Right forelimb (tissue), 1 donor: ENCODE results near the gene COL6A2.
A peak's percentile ranks its signal among the peaks of the same experiment; 100 is the strongest.

ENCODE experiments used
- DNase-seq: peaks from one replicate; pipeline ENCODE4 v3.0.0-alpha.2; 2018

COL6A2 gene

DNA sequence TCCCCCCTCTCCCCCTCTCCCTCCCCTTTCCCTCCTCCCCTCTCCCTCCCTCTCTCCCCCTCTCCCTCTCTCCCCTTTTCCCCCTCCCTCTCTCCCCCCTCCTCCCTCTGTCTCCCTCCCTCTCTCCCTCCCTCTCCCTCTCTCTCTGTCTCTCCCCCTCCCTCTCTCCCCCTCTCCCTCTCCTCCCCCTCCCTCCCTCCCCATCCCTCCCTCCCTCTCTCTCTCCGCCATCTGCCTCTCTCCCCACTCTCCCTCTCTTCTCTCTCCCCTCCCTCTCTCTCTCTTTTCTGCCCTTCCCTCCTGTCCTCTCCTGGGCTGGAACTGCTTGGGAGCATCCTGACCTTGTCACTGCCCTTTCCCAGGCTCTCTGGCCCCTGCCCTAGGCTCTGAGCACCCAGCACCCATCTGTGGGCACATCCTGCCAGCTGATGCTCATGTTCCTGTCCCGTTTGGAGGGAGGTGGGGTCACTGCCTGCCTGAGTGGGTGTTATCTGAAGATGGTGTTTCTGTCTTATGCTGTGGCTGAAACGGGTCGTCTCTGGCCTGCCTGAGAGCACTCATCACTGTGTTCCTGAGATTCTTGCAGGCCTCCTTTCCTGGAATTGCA, 46.7 kb downstream of the COL6A2 start:
- no peak for DNase-seq

DNA sequence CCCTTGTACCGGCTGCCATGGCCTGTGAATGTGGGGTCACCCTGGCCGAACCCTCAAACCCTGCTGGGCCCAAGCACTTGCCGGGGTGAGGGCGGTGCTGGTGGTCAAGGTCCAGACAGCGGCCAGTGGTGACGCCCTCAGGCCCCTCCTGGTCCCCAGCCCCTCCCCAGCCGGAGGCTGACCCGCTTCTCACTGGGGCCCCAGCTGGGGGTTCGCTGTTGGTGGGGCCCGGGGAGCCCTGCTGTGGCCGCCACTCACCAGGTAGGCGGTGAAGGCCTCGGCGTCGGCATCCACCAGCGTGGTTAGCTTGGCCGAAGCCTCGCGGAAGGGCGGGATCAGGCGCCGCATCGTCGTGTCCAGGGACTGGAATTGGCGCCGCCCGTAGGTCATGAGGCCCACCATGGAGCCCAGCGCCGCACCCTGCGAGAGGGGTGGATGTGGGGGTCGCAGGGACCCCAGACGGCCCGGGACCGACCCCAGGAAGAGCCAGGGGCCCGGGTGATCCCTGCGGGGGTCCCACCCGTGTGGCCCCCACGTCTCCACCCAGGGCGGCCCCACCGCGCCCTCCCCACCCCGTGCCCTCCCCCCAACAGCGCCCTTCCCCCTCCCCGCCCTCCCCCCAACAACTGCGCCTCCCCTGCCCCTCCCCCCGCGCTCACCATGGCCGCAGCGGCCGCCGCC, 47.4 kb downstream of the COL6A2 start:
- DNase-seq: no peak

DNA sequence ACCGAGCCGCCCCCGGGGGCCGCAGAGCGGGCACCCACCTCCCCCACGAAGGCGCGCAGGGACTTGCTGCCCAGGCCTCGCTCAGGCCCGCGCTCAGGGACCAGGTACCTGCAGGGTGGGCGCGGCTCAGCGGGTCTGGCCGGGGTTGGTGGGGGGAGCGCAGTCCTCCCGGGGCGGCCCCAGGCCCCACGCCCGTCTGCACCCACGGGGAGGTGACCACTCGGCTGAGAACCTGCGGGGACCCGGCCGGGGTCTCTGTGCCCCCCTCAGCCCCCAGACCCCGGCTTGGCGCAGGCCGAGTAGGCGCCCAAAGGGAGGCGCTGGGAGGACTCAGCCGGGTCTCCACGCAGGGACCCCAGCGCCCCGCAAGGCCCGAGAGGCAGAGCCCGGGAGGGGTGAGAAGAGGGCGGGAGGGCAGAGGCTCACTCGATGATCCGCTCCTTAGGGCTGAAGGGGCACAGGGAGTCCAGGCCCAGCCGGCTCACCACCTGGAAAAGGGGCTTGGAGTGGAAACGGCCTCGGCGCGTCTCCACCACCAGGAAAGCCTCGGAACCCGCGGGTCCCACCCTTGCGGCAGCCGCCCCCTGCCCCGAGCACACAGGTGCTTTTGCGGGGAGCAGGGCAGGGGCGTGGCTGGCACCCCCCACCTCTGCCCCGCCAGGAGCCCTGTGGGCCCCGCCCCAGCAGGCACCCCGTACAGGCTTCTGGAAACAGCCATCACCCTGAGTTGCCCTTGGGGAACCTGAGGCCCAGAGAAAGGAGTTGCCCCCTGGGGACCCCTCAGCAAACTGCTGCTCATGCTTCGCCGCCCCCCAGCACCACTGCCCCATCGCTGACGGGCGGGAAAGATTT, 48.2 kb downstream of the COL6A2 start:
- peak; percentile 36 for DNase-seq

DNA sequence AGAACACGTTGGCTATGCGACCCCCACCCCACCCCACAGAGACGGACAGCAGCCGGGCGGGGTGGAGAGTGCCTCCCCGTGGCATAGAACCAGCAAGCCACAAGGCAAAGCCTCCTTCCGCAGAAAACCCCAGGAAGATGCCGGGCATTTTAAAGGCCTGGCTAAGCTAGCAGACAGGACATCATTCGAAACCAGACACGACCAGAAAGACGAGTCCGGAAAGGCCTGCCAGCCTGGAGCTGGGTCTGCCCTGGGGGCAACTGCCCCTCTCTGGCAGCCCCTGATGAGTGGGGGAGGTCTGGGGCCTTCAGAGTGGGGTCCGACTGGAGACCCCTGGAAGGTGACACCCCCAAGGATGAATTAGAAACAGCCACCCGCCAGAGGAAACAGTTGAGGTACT, 48.9 kb downstream of the COL6A2 start:
- peak; percentile 35 for DNase-seq

DNA sequence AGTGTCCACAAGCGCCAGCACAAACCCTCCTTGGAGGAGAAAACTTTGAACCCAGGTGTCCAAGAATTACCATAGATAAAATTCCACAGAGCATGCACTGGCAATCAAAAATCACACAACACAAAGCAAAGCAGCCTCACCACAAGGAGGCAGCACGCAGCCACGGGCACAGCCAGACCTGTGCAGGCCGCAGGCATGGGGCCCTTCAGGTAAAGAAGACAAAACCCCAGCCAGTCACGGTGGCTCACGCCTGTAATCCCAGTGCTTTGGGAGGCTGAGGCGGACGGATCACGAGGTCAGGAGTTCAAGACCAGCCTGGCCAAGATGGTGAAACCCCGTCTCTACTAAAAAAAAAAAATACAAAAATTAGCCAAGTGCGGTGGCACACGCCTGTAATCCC, 49.5 kb downstream of the COL6A2 start:
- peak; percentile 19 for DNase-seq

DNA sequence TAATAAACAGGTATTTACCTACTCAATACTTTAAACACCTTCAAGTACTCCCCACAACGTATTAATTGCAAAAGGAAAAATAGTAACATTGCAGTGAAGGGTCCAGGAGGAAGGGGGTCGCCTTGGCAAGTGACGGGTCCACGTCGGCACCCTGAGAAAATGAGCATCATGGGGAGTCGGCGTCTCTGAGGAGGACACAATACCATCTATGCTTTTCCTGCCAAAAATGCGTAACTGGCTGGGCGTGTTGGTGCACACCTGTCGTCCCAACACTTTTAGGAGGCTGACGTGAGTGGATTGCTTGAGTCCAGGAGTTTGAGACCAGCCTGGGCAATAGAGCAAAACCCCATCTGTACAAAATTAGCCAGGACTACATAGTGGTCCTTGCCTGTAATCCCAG, 50.2 kb downstream of the COL6A2 start:
- DNase-seq: no peak

DNA sequence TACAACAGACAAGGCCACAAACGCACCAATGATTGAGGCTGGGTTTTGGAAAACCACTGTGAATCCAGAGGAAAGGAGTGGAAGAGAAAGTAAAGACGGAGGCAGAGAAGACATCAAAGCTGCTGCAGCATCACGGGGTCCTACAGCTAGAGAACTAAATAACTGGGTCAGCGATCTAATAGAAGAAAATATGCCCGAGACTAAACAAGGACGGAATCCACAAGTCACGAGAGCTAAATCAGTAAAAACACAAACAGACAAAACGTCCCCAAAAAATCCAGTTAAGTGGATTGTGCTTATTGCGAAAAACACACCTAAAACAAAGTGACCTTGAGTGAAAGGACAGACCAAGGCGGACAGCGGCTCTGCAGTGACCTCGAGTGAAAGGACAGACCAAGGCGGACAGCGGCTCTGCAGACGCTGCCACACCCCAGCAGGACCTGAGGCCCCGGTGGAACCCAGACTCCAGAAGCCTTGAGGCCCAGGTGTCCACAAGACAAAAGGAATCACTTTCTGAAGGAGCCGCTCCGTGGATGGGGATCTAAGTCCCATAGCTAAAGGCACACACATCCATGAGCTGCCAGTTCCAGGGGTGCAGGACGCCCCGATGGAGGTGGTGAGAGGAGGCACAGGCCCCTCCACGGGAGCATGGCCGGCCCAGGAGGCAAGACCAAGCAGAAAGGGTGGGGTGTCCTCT, 51.4 kb downstream of the COL6A2 start:
- DNase-seq: no peak

DNA sequence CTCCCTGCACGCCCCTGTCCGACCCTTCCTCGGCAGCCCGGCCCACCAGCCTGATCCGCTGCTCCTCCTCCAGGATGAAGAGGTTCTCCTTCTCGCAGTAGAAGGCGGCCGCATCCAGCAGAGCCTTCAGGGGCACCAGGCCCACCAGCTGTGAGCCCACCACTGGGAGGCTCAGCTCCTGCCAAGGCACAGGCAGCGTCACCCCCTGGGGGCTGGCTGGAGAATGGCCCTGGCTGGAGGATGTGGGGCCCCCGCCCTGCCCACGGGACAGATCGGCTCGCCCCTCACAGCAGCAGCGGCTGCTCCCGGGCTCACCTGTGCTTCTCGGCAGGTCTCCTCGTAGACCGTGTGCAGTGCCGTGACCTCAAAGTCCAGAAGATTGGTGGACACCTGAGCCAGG, 52.2 kb downstream of the COL6A2 start:
- peak; percentile 40 for DNase-seq

DNA sequence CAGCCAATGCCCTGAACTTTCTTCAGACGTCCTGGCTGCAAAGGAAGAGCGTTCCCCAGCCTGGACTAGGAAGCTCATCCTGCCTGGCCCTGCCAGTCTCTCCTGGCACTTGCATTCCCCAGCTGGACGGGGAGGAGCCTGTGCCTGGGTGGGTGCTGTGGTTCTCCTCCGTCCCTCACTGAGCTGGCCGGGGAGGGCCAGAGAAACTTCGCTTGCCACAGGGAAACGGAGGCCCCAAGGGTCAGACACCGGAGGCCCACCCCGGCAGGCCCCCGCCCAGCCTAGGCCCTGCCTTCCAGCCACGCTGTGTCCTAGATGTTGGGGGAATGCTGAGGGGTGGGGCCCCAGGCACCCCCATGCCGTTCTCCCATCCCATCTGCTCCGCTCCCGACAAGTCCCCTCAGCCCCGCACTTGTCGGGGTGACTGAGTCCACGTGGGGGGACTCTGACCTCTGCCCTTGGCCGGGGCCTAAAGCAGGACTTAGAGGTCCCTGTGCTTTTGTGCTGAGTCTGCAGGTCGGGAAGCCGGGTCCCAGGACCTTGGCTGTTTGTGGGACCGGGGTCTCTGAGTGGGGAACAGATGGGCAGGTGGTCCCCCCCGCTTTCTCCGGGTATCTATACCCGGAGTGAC, 52.7 kb downstream of the COL6A2 start:
- DNase-seq: peak; percentile 29

DNA sequence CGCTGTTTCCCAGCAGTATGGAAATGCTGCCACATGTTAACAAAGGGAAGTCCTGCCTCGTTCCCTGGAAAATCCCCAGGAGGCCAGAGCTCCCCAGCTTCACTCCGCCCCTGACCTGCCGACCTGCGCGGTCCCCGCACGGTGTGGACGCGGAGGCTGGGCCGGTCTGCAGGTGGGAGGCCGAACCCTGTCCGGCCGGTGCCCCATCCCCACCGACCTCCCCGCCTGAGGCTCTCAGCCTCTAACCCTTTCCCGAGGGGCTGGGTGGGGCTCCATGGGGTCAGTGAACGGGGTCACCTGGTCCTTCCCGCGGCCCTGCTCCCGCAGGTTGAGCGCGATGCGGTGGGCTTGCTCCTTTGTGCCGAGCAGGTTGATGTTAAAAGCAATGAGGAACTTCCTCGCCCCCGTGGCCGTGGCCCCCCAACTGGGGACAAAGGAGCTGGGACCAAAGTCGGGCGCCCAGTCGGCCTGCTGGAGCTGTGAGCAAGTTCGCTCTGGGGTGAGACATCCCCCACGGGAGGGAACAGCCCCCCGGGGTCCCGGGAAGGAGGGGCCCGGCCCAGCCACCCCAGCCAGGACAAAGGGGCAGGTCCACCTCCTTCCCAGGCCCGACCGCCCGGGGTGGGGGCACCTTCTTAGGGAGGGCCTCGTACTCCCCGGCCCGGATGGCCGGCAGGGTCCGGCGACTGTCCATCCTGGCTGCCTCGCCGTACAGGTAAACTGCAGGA, 53.5 kb downstream of the COL6A2 start:
- peak; percentile 26 for DNase-seq

DNA sequence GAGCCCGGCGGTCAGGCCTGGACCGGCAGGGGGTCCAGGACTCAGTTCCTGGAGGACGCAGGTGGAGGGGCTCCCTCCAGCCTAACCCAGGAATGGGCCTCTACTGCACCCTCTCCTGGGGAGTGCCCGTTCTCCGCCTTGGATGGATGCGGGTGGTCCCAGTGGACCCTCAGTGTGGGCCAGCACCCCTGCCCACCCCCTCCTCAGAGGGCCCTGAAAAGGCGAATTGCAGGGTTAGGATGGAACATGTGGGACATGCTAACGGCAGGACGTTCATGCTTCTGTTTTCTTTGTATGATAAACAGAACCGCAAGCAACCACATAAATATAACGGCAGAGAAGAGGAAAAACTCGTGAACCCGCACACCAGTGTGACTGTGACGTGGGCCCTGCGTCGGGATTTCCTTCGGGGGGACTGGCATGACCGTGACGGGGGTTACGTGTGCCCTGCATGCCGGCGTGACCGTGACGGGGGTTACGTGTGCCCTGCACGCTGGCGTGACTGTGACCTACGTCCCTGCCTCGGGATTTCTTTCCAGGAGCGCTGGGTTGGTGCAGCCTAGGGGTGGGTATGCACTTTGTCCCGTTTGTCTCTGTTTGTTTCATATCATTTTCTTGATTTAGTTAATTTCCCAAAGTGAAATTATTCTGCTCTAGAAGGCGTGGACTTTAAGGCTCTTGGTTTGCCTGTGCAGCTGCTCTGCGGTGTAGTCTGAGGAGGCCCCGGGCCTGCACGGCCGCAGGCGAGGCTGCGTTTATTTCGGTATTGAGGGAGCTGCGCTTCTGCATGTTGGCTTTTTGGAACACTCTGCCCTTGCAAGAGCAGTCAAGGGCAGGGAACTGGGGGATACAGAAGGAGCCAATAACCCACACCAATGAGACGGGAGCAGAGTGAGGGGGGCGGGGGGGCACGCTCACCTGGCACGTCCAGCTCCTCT, 54.3 kb downstream of the COL6A2 start:
- DNase-seq: peak; percentile 46

DNA sequence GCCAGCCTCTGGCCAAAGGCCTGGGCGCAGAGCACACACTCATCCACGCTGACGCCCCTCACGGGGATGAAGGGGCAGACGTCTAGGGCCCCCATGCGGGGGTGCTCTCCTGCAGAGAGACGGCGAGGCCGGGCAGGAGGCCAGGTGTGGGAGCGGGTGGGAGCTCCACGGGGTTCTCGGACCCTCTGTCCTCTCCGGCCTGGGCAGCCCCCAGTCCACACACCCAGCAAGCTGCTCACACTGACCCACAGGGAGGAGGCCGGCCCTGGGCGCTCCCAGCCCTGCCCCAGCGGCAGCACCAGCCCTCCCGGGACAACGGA, 55.0 kb downstream of the COL6A2 start:
- DNase-seq: no peak

DNA sequence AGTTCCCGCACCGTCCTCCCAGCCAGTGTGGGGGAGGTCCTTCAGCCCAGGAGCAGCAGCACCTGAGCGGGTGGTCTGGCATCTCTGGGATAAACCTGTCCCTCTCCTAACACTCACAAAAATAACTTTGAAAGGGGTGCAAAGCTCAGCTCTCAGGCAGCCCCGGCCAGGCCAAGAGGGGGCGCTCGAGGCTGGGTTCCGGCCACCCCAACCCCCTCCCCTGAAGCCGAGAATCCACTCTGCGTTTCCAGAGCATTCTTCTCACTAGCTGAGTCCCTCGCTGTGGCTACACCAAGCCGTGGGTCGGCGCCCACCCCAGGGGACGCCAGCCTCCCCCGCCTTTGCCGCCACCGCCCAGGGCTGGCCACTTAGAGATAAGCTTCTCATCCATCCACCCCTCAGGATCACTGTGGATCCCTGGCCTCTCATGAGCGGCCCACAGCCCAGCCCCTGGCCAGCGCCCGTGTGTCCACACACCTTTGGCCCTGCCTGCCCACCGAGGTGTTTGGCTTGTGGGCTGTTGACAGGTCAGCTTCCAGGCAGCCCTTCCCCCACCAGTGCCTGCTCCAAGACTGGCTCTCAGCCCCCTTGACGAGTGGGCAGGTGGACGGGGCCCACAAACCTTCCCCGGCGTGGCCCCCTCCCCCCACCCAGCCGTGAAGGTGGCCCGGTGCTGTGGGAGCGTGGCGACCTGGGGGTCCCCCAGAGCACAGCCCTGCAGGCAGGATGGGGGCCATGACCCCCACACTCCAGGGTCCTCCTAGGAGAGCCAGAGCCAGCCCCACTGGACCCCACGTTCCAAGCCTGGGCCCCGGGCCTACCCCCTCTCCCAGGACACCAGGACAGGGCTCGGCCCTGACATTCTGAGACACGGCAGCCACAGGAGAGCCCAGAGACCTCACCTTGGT, 55.6 kb downstream of the COL6A2 start:
- DNase-seq: peak; percentile 81

DNA sequence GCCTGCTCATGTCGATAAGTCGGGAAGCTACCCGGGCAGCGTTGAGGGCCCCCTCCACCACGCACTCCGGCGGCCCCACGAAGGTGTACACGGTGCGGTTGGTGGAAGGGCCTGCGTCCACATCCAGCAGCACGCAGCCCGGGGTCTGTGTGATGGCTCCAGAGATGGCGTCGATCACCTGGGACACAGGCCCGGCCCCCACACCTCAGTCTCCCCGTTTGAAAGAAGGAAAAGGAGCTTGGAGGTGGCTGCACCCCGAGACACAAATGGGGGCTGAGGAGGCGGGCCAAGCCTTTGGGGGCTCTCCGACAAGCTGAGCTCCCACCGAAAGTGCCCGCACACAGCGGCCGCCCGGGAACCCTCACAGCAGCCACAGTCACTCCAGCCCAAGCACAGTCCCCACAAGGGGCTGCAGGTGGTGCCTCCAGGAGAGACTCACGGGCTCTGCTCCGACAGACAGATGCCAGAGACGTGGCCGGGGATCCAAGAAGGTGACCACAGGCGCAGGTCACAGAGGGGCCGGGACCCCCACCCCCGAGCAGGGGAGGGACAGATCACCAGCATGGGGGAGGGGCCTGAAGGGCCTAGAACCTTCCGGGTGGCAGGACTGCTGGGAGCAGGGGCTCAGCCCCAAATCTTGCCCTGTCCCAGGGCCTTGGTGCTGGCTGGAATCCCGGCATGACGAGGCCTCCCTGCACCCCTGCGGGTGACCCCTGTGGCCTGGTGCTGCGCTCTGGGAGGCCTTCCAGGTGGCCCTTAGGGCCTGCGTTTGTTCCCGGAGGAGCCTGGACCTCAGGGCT, 56.4 kb downstream of the COL6A2 start:
- peak; percentile 39 for DNase-seq

DNA sequence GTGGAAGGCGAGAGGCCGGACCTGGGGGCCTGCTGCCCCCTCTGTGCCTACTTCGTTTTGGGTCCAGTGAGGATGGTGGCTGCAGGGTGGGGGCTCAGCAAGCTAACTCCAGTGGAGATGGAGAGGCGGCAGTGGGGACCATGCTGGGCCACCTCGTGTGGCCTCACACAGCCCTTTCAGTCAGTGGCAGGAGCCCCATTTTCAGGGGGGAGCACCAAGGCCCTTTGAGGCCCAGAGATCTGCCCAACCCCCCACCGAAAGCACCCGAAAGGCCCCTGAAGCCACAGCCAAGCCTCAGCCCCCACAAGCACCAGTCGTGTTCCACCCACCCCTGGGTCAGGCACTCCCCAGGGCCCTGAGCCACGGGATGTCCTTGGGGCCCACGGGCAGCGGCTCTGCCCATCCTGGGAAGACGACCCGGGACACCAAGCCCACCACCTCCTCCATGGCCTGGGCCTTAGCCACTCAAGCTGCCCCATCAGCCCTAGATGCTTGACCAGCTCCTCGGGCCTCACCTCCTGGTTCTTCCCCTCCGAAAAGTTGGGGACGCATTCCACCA, 57.1 kb downstream of the COL6A2 start:
- DNase-seq: peak; percentile 38

DNA sequence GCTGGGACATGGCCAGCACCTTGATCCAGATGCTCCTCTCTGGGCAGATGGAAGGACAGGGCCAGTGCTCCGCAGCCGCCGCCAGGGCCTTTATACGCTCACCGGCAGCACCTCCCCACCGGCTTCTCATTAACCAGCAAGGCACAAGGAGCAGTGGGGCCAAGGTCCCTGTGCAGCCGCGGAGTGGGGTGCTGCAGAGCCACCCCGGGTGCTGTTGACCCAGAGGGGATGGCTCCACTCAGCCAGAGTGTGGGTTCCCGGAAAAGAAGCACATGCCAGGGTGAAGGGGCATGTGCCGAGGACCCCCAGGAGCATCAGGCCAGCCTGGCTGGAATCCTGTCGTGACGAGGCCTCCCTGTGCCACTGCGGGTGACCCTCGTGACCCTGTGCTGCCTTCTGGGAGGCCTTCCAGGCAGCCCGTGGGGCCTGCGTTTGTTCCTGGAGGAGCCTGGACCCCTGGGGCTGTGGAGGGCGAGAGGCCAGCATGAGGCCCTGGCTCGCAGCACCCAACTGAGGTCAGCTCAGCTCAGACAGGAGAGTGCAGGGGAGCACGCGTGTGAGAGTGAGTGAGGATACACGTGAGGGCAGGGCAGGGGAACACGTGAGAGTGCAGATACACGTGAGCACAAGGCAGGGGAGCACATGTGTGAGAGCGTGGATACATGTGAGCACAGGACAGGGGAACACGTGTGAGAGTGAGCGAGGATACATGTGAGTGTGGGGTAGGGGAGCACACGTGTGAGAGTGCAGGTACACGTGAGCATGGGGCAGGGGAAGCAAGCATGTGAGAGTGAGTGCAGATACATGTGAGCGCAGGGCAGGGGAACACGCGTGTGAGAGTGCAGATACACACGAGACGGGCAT, 57.8 kb downstream of the COL6A2 start, which contains the start of gene FTCD:
TSS of gene FTCD (minus strand) at position 66 of the 864 bp plus-strand sequence. CDS start at position 10, 56 bp downstream.
- peak; percentile 39 for DNase-seq

DNA sequence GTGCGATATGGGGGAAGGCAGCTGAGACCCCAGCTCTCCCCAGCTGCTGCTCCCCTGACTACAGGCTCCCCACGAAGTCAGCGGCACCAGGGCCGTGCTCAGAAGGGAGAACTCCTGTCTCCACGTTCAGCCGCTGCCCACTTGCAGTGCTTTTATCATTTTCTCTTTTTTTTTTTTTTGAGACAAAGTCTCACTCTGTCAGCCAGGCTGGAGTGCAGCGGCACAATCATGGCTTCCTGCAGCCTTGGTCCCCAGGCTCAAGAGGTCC, 58.4 kb downstream of the COL6A2 start:
- no peak for DNase-seq

DNA sequence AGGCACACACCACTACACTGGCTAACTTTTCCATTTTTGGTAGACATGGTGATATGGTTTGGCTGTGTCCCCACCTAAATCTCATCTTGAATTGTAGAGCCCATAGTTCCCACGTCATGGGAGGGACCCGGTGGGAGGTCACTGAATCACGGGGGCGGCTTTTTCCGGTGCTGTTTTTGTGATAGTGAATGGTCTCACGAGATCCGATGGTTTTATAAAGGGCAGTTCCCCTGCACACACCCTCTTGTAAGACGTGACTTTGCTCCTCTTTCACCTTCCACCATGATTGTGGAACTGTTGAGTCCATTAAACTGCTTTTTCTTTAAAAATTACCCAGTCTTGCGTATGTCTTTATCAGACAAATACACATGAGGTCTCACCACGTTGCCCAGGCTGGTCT, 58.8 kb downstream of the COL6A2 start:
- DNase-seq: peak; percentile 35
